ENCODE measurements around the gene TOMM70.

DNA sequence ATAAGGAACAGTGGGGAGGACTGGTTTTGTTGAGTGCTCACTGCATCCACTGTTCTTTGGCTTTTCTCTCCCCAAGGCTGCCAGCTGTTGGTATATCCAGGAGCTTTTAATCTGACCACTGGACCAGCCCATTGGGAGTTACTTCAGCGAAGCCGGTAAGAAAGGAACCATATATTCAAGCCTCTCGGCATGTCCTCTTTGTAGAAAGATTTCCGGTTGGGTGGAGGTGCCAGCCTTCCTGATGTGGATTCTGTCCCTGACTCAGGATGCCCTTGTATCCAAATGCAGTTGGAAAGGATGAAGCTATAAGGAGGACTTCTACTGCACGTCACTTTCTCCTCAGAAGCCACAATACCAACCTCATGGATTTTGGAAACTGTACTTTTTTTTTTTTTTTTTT lies 52.2 kb downstream of the TOMM70 start:
- TF ChIP-seq POLR2A (IDR thresholded peaks at IDR 0.05) (no peak), POLR2AphosphoS5 (IDR thresholded peaks at IDR 0.05; ENCODE audit: insufficient read depth in 1 of 2, low read depth in 1 of 2) (no peak)
- TF ChIP-seq, protein P1, sequence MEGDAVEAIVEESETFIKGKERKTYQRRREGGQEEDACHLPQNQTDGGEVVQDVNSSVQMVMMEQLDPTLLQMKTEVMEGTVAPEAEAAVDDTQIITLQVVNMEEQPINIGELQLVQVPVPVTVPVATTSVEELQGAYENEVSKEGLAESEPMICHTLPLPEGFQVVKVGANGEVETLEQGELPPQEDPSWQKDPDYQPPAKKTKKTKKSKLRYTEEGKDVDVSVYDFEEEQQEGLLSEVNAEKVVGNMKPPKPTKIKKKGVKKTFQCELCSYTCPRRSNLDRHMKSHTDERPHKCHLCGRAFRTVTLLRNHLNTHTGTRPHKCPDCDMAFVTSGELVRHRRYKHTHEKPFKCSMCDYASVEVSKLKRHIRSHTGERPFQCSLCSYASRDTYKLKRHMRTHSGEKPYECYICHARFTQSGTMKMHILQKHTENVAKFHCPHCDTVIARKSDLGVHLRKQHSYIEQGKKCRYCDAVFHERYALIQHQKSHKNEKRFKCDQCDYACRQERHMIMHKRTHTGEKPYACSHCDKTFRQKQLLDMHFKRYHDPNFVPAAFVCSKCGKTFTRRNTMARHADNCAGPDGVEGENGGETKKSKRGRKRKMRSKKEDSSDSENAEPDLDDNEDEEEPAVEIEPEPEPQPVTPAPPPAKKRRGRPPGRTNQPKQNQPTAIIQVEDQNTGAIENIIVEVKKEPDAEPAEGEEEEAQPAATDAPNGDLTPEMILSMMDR (IDR thresholded peaks at IDR 0.05): no peak
